ENCODE measurements around the gene DNAJC3.
"Not testable (repeated sequence)": the region's sequence is repeated elsewhere in the genome, so short reads cannot be mapped to it uniquely, and the experiment has no call there.

Gene DNAJC3

DNA sequence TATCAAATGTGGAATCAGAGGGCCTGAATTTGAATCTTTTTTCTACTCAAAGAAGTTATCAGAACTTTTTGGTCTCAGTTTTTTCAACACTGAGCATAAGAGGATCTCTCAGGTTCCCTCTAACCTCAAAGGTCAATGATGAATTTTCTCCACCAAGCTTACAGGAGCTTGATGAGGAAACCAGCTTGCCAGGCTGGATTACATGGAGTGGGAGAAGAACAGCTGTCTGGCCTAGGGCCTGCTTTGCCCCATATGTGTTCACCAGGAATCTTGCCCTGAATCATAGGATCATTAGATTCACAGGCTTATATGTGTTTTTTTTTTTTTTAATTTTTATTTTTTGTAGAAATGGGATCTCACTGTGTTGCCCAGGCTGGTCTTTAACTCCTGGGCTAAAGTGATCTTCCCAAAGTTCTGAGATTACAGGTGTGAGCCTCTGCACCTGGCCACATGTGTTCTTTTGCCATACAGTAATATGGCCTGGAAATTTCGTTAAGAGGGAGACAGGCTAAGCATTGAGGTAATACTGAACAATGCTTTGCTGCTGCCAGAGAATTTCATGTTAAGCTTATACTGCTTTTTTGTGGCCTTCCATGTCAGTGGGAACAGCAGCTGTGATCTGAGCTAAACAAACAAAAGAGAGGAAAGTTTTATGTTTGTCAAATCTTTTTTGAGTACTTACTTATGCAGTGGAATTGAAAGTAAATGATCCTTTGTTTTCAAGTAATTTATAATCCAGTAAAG is 110.6 kb downstream of the DNAJC3 start:
- intact Hi-C loops (cut with micrococcal nuclease) = no loop called here
- Mint-ChIP-seq H3K36me3 (ENCODE audit: low read depth) (peaks cover 2% of the 10 kb centered on the region), H3K9me3 (no peaks in the 10 kb centered on the region), H3K4me1 (ENCODE audit: low read depth) (no peaks in the 10 kb centered on the region), H3K4me3 (no peak overlapping the region), H3K27ac (no peak overlapping the region), H3K27me3 (no peaks in the 10 kb centered on the region)

DNA sequence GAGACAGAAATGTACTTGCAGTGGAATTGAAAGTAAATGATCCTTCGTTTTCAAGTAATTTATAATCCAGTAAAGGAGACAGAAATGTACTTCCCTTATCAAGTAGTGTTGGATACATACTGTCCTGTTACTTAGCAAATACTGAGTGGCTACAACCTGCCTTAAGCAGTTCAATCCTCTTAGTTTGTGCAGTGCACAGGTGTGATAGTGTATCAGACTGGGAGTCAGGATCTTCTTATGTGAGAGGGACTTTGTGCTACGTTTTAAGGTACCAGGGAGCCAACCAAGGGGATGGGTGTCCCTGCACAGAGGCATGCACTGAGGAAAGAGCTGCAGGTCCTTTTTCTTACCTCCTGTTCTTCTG is 111.1 kb downstream of the DNAJC3 start:
- peaks cover 7% of the 10 kb centered on the region for H3K36me3 Mint-ChIP-seq (ENCODE audit: low read depth)

DNA sequence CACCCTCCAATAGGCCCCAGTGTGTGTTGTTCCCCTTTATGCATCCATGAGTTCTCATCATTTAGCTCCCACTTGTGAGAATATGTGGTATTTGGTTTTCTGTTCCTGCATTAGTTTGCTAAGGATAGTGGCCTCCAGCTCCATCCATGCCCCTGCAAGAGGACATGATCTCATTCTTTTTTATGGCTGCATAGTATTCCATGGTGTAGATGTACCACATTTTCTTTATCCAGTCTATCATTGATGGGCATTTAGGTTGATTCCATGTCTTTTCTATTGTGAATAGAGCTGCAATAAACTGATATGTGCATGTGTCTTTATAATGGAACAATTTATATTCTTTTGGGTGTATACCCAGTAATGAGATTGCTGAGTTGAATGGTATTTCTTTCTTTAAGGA is 112.4 kb downstream of the DNAJC3 start:
- peaks cover 20% of the 10 kb centered on the region for H3K36me3 Mint-ChIP-seq (ENCODE audit: low read depth)
- not testable (repeated sequence) for H3K4me1 Mint-ChIP-seq (ENCODE audit: low read depth)

More for the DNA sequence above, 111.1 kb downstream of the DNAJC3 start:
- intact Hi-C loops (cut with micrococcal nuclease) = no loop called here
- Mint-ChIP-seq H3K27me3 (no peaks in the 10 kb centered on the region), H3K27ac (no peak overlapping the region), H3K9me3 (no peaks in the 10 kb centered on the region), H3K4me1 (ENCODE audit: low read depth) (no peaks in the 10 kb centered on the region), H3K4me3 (no peak overlapping the region)

DNA sequence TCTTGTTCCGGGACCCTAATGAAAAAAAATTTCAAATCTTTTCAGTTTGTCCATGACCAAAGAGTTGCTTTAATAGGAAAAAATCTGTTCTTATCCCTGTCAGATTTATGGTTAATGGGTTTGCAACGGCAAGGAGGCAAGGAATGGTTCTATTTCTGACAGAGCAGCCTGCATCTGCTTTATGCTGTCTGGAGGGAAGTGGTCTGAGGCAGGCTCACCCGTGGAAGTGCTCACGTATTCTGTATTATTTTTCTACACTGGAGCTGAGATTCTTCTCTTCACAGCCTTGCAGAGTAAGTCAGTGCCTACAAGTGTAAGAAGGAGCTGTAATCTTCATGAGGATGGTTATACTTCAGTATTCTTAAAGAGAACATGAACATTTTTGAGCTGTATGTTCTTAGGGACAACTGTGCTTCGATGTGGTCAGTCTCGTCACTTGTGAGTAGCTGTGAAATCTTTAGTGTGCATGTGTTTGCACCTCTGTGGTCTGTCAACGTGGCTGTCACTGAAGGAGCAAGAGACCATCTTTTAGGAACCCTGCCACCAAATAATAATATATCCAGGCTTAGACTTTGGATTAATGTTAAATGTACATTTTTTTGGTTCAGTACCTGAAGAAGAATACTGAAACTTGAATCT is 114.3 kb downstream of the DNAJC3 start:
- H3K9me3 Mint-ChIP-seq = no peaks in the 10 kb centered on the region
- no peak overlapping the region for H3K27ac Mint-ChIP-seq
- no peaks in the 10 kb centered on the region for H3K4me1 Mint-ChIP-seq (ENCODE audit: low read depth)
- intact Hi-C loops (cut with micrococcal nuclease) = no loop called here
- no peaks in the 10 kb centered on the region for H3K27me3 Mint-ChIP-seq
- no peak overlapping the region for H3K4me3 Mint-ChIP-seq
- peaks cover 36% of the 10 kb centered on the region for H3K36me3 Mint-ChIP-seq (ENCODE audit: low read depth)

More for the DNA sequence above, 112.4 kb downstream of the DNAJC3 start:
- H3K27me3 Mint-ChIP-seq; H3K4me3 Mint-ChIP-seq; H3K27ac Mint-ChIP-seq; intact Hi-C loops (cut with micrococcal nuclease); H3K9me3 Mint-ChIP-seq: not testable (repeated sequence)

DNA sequence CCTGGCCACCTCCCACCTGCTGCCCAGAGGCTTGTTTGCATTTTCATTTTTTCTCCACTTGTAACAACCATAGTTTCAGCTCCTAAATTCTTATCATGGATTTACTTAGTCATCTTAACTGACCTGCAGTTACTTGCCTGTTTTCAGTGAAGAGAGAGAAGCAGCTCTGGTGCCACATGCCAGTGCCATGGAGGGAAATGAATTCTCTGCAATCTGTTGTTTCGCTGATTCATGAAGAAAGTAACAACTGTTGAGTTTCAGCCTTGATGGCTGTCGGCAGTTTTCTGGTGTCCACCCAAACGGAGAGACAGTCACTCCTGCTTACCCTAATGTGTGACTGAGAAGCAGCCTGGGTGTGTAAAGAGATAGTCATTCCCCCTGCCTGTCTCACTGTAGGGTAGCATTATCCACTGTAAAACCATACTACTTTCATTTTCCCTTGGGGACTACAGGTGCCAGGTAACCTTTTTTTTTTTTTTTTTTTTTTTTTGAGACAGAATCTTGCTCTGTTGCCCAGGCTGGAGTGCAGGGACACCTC is 116.1 kb downstream of the DNAJC3 start:
- no peak overlapping the region for H3K4me3 Mint-ChIP-seq
- no peaks in the 10 kb centered on the region for H3K9me3 Mint-ChIP-seq
- peaks cover 45% of the 10 kb centered on the region for H3K36me3 Mint-ChIP-seq (ENCODE audit: low read depth)
- no peak overlapping the region for H3K27ac Mint-ChIP-seq
- no peaks in the 10 kb centered on the region for H3K4me1 Mint-ChIP-seq (ENCODE audit: low read depth)
- H3K27me3 Mint-ChIP-seq = no peaks in the 10 kb centered on the region
- intact Hi-C loops (cut with micrococcal nuclease) = no loop called here

DNA sequence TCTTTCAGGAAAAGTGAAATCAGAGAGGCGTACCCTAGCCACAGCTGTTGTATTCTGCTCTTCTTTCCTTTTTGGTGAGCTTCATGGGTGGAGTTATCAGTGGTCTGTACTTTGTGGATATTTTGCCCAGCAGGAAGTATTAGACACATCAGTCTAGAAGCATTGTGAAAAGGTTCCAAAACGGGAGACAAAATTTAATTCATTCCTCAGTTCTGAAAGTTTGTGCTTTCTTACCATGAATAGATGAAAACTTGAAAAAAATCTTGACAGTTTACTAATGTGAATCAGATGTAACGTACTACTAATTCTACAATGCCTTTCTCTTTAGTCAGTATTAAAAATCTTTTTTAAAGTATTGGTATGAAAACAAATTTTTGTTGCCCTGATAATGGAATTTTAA is 116.8 kb downstream of the DNAJC3 start:
- no peaks in the 10 kb centered on the region for H3K4me1 Mint-ChIP-seq (ENCODE audit: low read depth)
- H3K4me3 Mint-ChIP-seq = no peak overlapping the region
- no peak overlapping the region for H3K27ac Mint-ChIP-seq
- H3K9me3 Mint-ChIP-seq = no peaks in the 10 kb centered on the region
- no peaks in the 10 kb centered on the region for H3K27me3 Mint-ChIP-seq
- H3K36me3 Mint-ChIP-seq (ENCODE audit: low read depth) = peaks cover 45% of the 10 kb centered on the region
- intact Hi-C loops (cut with micrococcal nuclease) = no loop called here

DNA sequence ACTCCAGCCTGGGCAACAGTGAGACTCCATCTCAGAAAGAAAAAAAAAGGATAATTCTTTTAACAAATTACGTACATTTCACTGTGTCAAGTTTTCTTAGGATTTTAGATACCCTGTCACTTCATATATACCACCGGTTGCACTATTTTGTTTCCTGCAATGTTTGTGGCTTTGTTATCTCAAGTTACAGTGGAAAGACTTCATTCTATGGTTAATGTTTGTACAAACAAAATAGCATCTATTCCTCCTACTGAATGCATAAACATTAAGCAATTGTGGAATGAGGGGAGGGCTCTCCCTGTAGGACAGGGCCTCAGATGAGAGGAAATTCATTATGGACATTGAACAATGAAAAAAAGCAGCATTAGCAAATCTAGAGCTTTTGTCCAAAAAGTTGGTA is 120.1 kb downstream of the DNAJC3 start:
- H3K27ac Mint-ChIP-seq = no peak overlapping the region
- H3K4me1 Mint-ChIP-seq (ENCODE audit: low read depth) = no peaks in the 10 kb centered on the region
- H3K4me3 Mint-ChIP-seq = no peak overlapping the region
- H3K9me3 Mint-ChIP-seq = no peaks in the 10 kb centered on the region
- no peaks in the 10 kb centered on the region for H3K27me3 Mint-ChIP-seq
- intact Hi-C loops (cut with micrococcal nuclease) = no loop called here
- peaks cover 45% of the 10 kb centered on the region for H3K36me3 Mint-ChIP-seq (ENCODE audit: low read depth)

DNA sequence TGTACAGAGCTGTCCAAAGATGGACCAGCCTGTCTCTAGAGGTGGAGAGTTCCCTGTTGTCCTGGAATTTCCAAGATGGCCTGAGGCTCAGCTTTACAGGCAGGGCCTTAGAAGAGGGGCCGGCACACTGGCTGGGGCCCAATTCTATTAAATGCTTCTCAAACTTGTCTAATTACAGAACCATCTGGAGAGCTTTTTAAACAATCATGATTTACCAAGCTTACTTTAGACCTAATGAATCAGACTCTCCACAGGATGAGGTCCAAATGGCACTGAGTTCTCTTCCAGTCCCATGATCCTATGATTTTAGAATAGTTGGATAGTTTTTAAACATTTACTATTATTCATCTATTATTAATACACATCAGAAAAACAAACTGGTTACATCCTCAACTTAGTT is 123.5 kb downstream of the DNAJC3 start:
- H3K27ac Mint-ChIP-seq = no peak overlapping the region
- intact Hi-C loops (cut with micrococcal nuclease) = no loop called here
- peaks cover 5% of the 10 kb centered on the region for H3K4me1 Mint-ChIP-seq (ENCODE audit: low read depth)
- H3K27me3 Mint-ChIP-seq = no peaks in the 10 kb centered on the region
- no peak overlapping the region for H3K4me3 Mint-ChIP-seq
- H3K9me3 Mint-ChIP-seq = peaks cover 18% of the 10 kb centered on the region
- peaks cover 14% of the 10 kb centered on the region for H3K36me3 Mint-ChIP-seq (ENCODE audit: low read depth)

DNA sequence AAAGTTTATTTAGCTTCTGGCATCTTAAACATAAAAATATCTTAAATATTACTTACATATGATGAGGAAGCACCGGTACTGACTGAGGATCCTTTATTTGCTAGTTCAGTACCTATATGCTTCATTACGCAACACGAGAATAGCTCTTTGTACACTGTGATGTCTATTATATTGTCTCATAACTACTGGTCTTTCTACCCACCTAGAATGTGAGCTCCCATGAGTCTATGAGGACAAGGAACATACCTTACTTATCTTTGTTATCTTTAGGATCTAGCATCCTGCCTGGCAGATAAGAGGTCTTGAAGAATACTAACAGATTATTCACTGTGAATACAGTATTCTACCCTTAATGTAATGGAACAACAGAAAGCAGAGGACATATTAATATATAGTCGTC is 124.9 kb downstream of the DNAJC3 start:
- intact Hi-C loops (cut with micrococcal nuclease) = no loop called here

DNA sequence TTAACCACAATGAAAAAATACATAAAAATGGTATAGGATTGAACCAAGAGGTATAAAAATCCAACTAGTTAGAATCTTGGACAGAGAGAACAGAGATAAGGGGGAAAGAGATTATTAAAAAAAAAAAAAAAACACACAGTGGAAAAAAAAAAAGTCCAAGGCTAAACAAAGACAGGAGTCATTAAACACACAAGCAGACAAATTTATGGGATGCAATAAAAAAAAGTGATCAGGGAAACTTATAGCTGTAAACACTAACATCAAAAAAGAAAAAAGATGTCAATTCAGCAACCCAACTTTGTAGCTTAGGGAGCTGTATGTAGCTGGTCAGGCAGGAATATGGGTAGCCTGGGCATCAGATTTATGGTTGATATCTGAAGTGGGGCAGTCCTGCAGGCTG is 129.0 kb downstream of the DNAJC3 start:
- Mint-ChIP-seq H3K9me3 (peaks cover 50% of the 10 kb centered on the region), H3K4me3 (no peak overlapping the region), H3K27ac (no peak overlapping the region), H3K27me3 (no peaks in the 10 kb centered on the region), H3K4me1 (ENCODE audit: low read depth) (peaks cover 5% of the 10 kb centered on the region), H3K36me3 (ENCODE audit: low read depth) (peaks cover 20% of the 10 kb centered on the region)
- intact Hi-C loops (cut with micrococcal nuclease) = no loop called here

More for the DNA sequence above, 124.9 kb downstream of the DNAJC3 start:
- peaks cover 17% of the 10 kb centered on the region for H3K36me3 Mint-ChIP-seq (ENCODE audit: low read depth)
- no peaks in the 10 kb centered on the region for H3K27me3 Mint-ChIP-seq
- no peak overlapping the region for H3K4me3 Mint-ChIP-seq
- no peak overlapping the region for H3K27ac Mint-ChIP-seq
- peaks cover 28% of the 10 kb centered on the region for H3K9me3 Mint-ChIP-seq
- peaks cover 5% of the 10 kb centered on the region for H3K4me1 Mint-ChIP-seq (ENCODE audit: low read depth)

DNA sequence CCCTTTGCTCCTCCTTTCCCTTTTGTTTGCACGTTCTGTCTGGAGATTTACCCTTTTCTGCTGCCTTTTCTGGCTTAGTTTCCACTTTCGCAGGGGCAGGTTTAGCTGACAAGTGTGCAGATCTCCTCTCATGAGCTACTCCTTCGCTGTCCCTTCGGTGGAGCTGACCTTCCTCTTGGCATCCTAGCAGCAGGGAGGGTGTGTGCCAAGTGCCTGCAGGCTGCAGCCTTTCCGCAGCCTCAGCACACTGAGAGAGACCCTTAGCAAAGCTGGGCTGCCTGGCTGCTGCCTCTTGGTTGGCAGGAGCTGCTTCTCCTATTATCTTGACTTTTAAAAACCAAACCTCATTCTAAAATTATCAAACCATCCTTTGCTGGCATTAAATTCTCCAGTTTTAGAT is 132.5 kb downstream of the DNAJC3 start:
- Mint-ChIP-seq H3K4me3 (no peak overlapping the region), H3K27me3 (no peaks in the 10 kb centered on the region), H3K9me3 (peaks cover 57% of the 10 kb centered on the region), H3K27ac (no peak overlapping the region), H3K36me3 (ENCODE audit: low read depth) (peaks cover 20% of the 10 kb centered on the region), H3K4me1 (ENCODE audit: low read depth) (no peaks in the 10 kb centered on the region)
- intact Hi-C loops (cut with micrococcal nuclease) = no loop called here

DNA sequence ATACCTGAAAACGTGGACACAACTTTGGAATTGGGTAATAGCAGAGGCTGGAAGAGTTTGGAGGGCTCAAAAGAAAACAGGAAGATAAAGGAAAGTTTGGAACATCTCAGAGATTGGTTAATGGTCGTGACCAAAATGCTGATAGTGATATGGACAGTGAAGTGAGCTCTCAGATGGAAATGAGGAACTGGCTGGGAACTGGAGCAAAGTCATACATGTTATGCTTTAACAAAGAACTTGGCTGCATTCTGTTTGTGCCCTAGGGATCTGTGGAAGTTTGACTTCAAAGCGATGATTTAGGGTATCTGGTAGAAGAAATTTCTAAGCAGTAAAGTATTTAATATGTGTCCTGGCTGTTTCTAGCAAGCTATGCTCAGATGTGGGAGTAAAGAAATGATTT is 136.2 kb downstream of the DNAJC3 start:
- intact Hi-C loops (cut with micrococcal nuclease) = no loop called here
- Mint-ChIP-seq H3K36me3 (ENCODE audit: low read depth) (peaks cover 20% of the 10 kb centered on the region), H3K4me1 (ENCODE audit: low read depth) (no peaks in the 10 kb centered on the region), H3K27me3 (no peaks in the 10 kb centered on the region), H3K9me3 (peaks cover 39% of the 10 kb centered on the region), H3K27ac (no peak overlapping the region), H3K4me3 (no peak overlapping the region)

DNA sequence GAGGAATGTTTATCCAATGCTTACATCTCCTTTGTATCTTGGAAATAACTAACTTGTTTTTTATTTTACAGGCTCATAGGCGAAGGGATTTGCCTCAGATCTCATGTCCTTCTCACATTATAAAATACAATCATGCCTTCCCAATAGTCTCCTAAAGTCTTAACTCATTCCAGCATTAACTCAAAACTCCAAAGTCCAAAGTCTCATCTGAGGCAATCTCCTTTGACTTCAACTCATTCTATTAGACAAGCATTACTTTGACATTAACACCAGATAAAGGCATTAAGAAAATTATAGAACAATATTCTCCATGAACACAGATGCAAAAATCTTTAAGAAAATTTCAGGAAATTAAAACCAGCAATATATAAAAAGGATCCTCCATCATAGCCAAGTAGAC is 137.6 kb downstream of the DNAJC3 start:
- peaks cover 15% of the 10 kb centered on the region for H3K36me3 Mint-ChIP-seq (ENCODE audit: low read depth)
- peaks cover 26% of the 10 kb centered on the region for H3K9me3 Mint-ChIP-seq
- H3K27ac Mint-ChIP-seq = no peak overlapping the region
- H3K4me1 Mint-ChIP-seq (ENCODE audit: low read depth) = no peaks in the 10 kb centered on the region
- H3K4me3 Mint-ChIP-seq = no peak overlapping the region
- no peaks in the 10 kb centered on the region for H3K27me3 Mint-ChIP-seq
- intact Hi-C loops (cut with micrococcal nuclease) = no loop called here

DNA sequence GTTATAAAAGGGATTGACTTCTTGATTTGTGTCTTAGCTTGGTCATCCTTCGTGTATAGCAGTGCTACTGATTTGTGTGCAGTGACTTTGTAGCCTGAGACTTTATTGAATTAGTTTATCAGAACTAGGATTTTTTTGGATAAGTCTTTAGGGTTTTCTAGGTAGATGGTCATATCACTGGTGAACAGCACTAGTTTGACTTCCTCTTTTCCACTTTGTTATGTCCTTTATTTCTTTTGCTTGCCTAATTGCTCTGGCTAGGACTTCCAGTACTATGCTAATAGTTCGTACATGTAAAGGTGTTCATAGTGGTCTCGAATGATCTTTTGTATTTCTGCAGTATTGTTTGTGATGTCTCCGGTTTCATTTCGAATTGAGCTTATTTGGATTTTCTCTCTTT is 145.4 kb downstream of the DNAJC3 start:
- Mint-ChIP-seq H3K27me3 (no peaks in the 10 kb centered on the region), H3K27ac (no peak overlapping the region), H3K4me3 (no peak overlapping the region), H3K9me3 (peaks cover 22% of the 10 kb centered on the region), H3K36me3 (ENCODE audit: low read depth) (peaks cover 27% of the 10 kb centered on the region), H3K4me1 (ENCODE audit: low read depth) (no peaks in the 10 kb centered on the region)
- intact Hi-C loops (cut with micrococcal nuclease) = no loop called here

Data from dendritic cell treated with granulocyte-macrophage colony-stimulating factor and Interleukin-4, amounts not matched to agents 40 ng/mL and 50 ng/mL, for 4 days (primary cell).